ENCODE measurements around the gene ACOT7. TPM values are rescaled to one million over a fixed set of nuclear protein-coding genes. Genes with fewer than 3 reads are reported as not detected.

ACOT7 gene
- polyA plus RNA-seq, 1 donor: 28.8 TPM

DNA sequence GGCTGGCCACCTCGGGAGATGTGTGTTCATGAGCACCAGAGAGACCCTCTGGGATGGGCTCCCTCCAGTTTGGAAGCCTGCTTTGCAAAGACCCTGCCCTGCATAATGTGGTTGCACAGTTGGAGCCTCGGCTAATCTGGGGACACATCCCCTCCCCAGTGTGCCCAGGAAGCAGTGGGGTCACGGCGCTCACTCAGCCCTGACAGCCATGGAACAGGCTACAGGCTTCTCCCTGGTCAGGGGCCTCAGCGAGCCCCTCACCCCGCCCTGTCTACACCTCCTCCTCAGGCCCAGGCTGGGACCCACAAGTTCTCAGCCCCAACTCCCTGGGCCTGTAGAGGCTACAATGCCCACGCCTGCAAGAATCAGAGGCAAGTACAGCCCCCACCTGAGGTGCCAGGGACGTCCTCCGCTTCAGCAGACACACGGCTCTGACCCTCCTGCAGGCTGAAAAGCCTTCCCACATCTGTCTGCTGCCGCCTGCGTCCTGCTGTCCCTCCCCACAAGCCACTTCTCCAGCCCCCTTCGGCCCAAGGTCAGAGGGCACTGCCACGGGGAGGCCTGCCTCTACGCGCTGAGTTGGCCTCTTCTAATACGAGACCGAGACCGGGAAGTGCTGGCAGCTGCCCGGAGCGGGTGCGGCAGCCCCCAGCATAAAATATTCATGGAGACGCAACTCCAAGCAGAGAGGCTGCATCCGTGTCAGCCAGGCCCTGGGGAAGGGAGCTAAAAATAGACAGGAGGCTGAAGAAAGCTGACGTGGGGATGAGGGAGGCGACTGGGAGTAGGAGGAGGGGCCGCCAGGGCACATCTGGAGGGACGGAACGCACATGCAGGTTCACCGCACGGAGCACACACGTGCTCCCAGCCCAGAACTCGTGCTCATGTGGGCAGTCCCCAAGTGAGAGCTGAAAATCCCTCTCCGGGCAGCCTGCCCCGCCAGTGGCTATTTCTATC is 117.5 kb downstream of the ACOT7 start:
- H3K4me1 ChIP-seq (ENCODE audit: control insufficient read depth, insufficient read depth, low read length): peaks cover 86% of the 10 kb centered on the region
- peak overlapping the region; percentile 84 for H3K27ac ChIP-seq (ENCODE audit: low read length)
- peak overlapping the region; percentile 17 for H3K4me3 ChIP-seq (ENCODE audit: low read length)
- WGBS (ENCODE audit: insufficient coverage, low lambda C conversion rate): no CpG with 5 or more reads among the region's 35 CpGs
- peaks cover 4% of the 10 kb centered on the region for H3K36me3 ChIP-seq (ENCODE audit: control insufficient read depth, insufficient read depth, low read length)
- H3K27me3 ChIP-seq (ENCODE audit: control insufficient read depth, insufficient read depth, low read length): no peaks in the 10 kb centered on the region
- no peaks in the 10 kb centered on the region for H3K9me3 ChIP-seq (ENCODE audit: control insufficient read depth, low read depth, low read length)
- DNase-seq: peak; percentile 65 to 71

GRCh38 chr1:6274622-6275139 is 118.9 kb downstream of the ACOT7 start:
- WGBS (ENCODE audit: insufficient coverage, low lambda C conversion rate): no CpG with 5 or more reads among the region's 16 CpGs
- Histone ChIP-seq H3K4me3 (ENCODE audit: low read length) (no peak overlapping the region), H3K4me1 (ENCODE audit: control insufficient read depth, insufficient read depth, low read length) (peaks cover 86% of the 10 kb centered on the region), H3K27ac (ENCODE audit: low read length) (peak overlapping the region; percentile 27), H3K36me3 (ENCODE audit: control insufficient read depth, insufficient read depth, low read length) (peaks cover 4% of the 10 kb centered on the region), H3K27me3 (ENCODE audit: control insufficient read depth, insufficient read depth, low read length) (no peaks in the 10 kb centered on the region), H3K9me3 (ENCODE audit: control insufficient read depth, low read depth, low read length) (no peaks in the 10 kb centered on the region)
- no peak for DNase-seq

- WGBS (ENCODE audit: insufficient coverage, low lambda C conversion rate): no CpG with 5 or more reads among the region's 11 CpGs
- Histone ChIP-seq H3K27ac (ENCODE audit: low read length) (no peak overlapping the region), H3K4me3 (ENCODE audit: low read length) (no peak overlapping the region), H3K36me3 (ENCODE audit: control insufficient read depth, insufficient read depth, low read length) (peaks cover 4% of the 10 kb centered on the region), H3K9me3 (ENCODE audit: control insufficient read depth, low read depth, low read length) (no peaks in the 10 kb centered on the region), H3K4me1 (ENCODE audit: control insufficient read depth, insufficient read depth, low read length) (peaks cover 87% of the 10 kb centered on the region), H3K27me3 (ENCODE audit: control insufficient read depth, insufficient read depth, low read length) (no peaks in the 10 kb centered on the region)
- no peak for DNase-seq
Measured at GRCh38 chr1:6274102-6274501, 119.5 kb downstream of the ACOT7 start.

DNA sequence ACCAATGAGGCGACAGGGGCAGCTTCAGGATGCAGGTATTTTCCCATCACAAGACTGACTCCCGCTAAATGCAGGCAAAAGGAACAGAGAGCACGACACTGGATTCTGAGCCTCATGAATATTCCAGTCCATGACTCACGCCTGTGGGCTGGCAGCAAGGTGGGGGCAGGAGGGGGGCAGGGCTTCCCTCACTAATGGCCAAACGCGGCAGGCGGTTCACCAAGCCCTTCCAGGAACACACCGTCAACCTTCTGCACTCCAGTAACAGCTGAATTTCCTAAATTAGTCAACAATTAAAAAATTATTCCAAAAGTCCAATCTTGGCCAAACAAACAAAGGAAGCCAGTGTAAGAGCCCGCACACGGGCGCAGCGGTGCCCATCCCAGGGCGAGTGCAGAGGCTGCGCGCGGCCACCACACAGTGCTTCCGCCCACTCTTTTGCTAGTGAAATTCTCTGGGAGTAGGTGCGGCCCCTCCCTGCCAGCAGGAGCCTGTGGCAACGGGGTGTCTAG is 120.1 kb downstream of the ACOT7 start:
- Histone ChIP-seq H3K27ac (ENCODE audit: low read length) (peak overlapping the region; percentile 85), H3K9me3 (ENCODE audit: control insufficient read depth, low read depth, low read length) (no peaks in the 10 kb centered on the region), H3K4me3 (ENCODE audit: low read length) (no peak overlapping the region), H3K36me3 (ENCODE audit: control insufficient read depth, insufficient read depth, low read length) (peaks cover 4% of the 10 kb centered on the region), H3K4me1 (ENCODE audit: control insufficient read depth, insufficient read depth, low read length) (peaks cover 87% of the 10 kb centered on the region), H3K27me3 (ENCODE audit: control insufficient read depth, insufficient read depth, low read length) (no peaks in the 10 kb centered on the region)
- DNase-seq: peak; percentile 47 to 63
- no CpG with 5 or more reads among the region's 19 CpGs for WGBS (ENCODE audit: insufficient coverage, low lambda C conversion rate)

- Histone ChIP-seq H3K36me3 (ENCODE audit: control insufficient read depth, insufficient read depth, low read length) (peaks cover 4% of the 10 kb centered on the region), H3K27ac (ENCODE audit: low read length) (peak overlapping the region; percentile 85), H3K9me3 (ENCODE audit: control insufficient read depth, low read depth, low read length) (no peaks in the 10 kb centered on the region), H3K27me3 (ENCODE audit: control insufficient read depth, insufficient read depth, low read length) (no peaks in the 10 kb centered on the region), H3K4me3 (ENCODE audit: low read length) (no peak overlapping the region), H3K4me1 (ENCODE audit: control insufficient read depth, insufficient read depth, low read length) (peaks cover 82% of the 10 kb centered on the region)
- WGBS (ENCODE audit: insufficient coverage, low lambda C conversion rate): no CpG with 5 or more reads among the region's 6 CpGs
- no peak for DNase-seq
Measured at GRCh38 chr1:6272868-6273267, 120.7 kb downstream of the ACOT7 start.

DNA sequence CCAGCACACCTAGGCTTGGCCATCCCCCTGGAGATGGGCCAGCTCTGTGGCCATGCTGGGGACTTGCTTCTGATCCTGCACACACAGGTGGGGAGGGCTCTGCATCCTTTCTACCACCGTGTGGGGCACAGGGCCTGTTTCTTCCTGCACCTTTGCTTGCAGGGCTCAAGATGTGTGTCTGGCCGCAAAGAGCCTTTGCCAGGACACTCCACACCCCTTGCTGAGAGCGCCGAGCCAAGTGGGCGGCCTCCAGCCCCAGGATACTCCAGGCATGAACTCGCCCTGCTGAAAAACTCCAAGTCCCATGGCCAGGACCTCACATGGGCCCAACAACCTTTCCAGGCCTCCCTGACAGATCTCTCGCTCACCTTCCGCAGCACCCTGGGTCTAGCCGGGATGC is 121.1 kb downstream of the ACOT7 start:
- H3K4me3 ChIP-seq (ENCODE audit: low read length): no peak overlapping the region
- peaks cover 77% of the 10 kb centered on the region for H3K4me1 ChIP-seq (ENCODE audit: control insufficient read depth, insufficient read depth, low read length)
- no peaks in the 10 kb centered on the region for H3K27me3 ChIP-seq (ENCODE audit: control insufficient read depth, insufficient read depth, low read length)
- H3K36me3 ChIP-seq (ENCODE audit: control insufficient read depth, insufficient read depth, low read length): peaks cover 4% of the 10 kb centered on the region
- no peaks in the 10 kb centered on the region for H3K9me3 ChIP-seq (ENCODE audit: control insufficient read depth, low read depth, low read length)
- no peak for DNase-seq
- WGBS (ENCODE audit: insufficient coverage, low lambda C conversion rate): no CpG with 5 or more reads among the region's 9 CpGs
- peak overlapping the region; percentile 85 for H3K27ac ChIP-seq (ENCODE audit: low read length)

DNA sequence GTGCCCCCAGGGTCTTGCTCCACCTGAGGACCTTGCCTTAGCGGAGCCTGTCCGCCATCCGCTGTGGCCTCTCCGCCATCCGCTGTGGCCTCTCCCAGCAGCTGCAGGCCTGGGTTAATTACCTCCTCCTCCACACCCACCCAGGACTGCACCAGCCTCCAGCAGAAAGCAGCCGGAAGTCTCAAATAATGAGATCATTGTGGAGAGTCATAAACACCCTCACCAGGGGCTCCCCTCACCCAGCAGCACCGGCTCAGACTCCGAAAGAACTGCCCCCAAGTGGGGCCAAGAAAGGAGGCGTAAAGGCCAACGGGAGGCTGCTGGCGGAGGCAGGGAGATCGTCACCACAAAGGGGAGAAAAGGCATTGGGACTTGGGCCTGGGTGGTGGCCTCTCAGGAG is 122.0 kb downstream of the ACOT7 start:
- peaks cover 73% of the 10 kb centered on the region for H3K4me1 ChIP-seq (ENCODE audit: control insufficient read depth, insufficient read depth, low read length)
- no CpG with 5 or more reads among the region's 12 CpGs for WGBS (ENCODE audit: insufficient coverage, low lambda C conversion rate)
- peak; percentile 65 to 92 for DNase-seq

GRCh38 chr1:6271006-6271405 is 122.6 kb downstream of the ACOT7 start:
- H3K9me3 ChIP-seq (ENCODE audit: control insufficient read depth, low read depth, low read length): no peaks in the 10 kb centered on the region
- H3K27ac ChIP-seq (ENCODE audit: low read length): peak overlapping the region; percentile 85
- peaks cover 4% of the 10 kb centered on the region for H3K36me3 ChIP-seq (ENCODE audit: control insufficient read depth, insufficient read depth, low read length)
- peak in 1 of 2 donors; percentile 20 for DNase-seq
- H3K27me3 ChIP-seq (ENCODE audit: control insufficient read depth, insufficient read depth, low read length): no peaks in the 10 kb centered on the region
- no CpG with 5 or more reads among the region's 4 CpGs for WGBS (ENCODE audit: insufficient coverage, low lambda C conversion rate)
- peaks cover 67% of the 10 kb centered on the region for H3K4me1 ChIP-seq (ENCODE audit: control insufficient read depth, insufficient read depth, low read length)
- H3K4me3 ChIP-seq (ENCODE audit: low read length): no peak overlapping the region

More for the DNA sequence above, 122.0 kb downstream of the ACOT7 start:
- Histone ChIP-seq H3K27ac (ENCODE audit: low read length) (peak overlapping the region; percentile 85), H3K4me3 (ENCODE audit: low read length) (no peak overlapping the region), H3K36me3 (ENCODE audit: control insufficient read depth, insufficient read depth, low read length) (peaks cover 4% of the 10 kb centered on the region), H3K27me3 (ENCODE audit: control insufficient read depth, insufficient read depth, low read length) (no peaks in the 10 kb centered on the region), H3K9me3 (ENCODE audit: control insufficient read depth, low read depth, low read length) (no peaks in the 10 kb centered on the region)

DNA sequence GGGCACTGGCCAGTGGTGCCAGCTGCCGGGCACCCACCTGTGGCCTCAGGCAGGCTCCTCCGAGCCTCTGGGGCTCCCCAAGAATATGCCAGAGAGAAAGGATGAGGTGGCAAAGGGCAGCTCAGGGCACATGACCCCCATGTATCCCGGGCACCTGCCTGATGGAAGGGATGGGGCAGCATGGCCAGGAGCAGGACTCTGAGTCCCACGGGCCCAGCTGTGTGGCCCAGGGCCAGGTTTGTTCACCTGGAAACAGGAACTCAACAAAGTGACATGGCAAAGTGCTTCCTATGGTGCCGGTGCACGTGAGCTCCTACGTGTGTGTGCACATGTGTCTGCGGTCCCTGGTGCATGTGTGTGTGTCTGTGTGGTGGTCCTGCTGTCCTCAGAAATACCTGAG is 123.2 kb downstream of the ACOT7 start:
- Histone ChIP-seq H3K27me3 (ENCODE audit: control insufficient read depth, insufficient read depth, low read length) (no peaks in the 10 kb centered on the region), H3K36me3 (ENCODE audit: control insufficient read depth, insufficient read depth, low read length) (peaks cover 4% of the 10 kb centered on the region), H3K9me3 (ENCODE audit: control insufficient read depth, low read depth, low read length) (no peaks in the 10 kb centered on the region), H3K27ac (ENCODE audit: low read length) (peak overlapping the region; percentile 85), H3K4me1 (ENCODE audit: control insufficient read depth, insufficient read depth, low read length) (peaks cover 64% of the 10 kb centered on the region), H3K4me3 (ENCODE audit: low read length) (no peak overlapping the region)
- peak in 1 of 2 donors; percentile 59 for DNase-seq
- WGBS (ENCODE audit: insufficient coverage, low lambda C conversion rate): no CpG with 5 or more reads among the region's 8 CpGs

DNA sequence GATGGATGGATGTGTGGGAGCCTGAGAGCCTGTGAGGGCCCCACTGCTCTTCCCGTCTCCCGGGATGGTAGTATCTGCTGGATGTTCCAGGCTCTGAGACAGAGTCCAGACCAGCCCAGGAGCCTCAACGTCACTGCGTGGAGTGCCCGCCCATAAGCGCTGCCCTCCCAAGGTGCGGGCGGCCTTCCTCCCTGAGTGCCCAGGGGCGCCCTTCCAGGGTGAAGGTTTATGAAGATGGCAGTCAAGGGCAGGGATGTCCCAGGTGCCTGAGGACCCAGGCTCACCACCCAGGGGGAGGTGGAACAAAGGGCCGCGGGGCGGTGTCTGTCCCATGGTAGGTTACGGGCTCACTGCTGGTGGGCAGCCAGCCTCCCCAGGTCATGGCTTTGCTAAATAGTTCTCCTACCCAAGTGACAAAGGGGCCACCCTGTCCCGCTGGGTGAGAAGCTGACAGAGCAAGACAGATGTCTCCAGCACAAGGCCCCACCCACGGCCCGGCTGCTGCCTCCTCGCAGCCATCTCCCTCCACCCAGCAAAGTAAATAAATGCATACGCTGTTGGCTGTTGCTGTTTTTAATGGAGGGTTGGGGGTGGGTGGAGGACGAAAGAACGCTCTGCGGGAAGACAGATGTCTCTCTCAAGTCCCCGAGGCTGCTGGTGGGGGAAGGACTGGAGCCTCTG is 123.7 kb downstream of the ACOT7 start:
- Histone ChIP-seq H3K36me3 (ENCODE audit: control insufficient read depth, insufficient read depth, low read length) (peaks cover 4% of the 10 kb centered on the region), H3K4me1 (ENCODE audit: control insufficient read depth, insufficient read depth, low read length) (peaks cover 67% of the 10 kb centered on the region), H3K27ac (ENCODE audit: low read length) (peak overlapping the region; percentile 85), H3K9me3 (ENCODE audit: control insufficient read depth, low read depth, low read length) (no peaks in the 10 kb centered on the region), H3K27me3 (ENCODE audit: control insufficient read depth, insufficient read depth, low read length) (no peaks in the 10 kb centered on the region), H3K4me3 (ENCODE audit: low read length) (no peak overlapping the region)
- peak in 1 of 2 donors; percentile 78 for DNase-seq
- no CpG with 5 or more reads among the region's 22 CpGs for WGBS (ENCODE audit: insufficient coverage, low lambda C conversion rate)

Data from large intestine (tissue), 3 donors.